ENCODE results near the gene CXorf49.

Gene CXorf49

GRCh38 chrX:71665747-71666146 lies 52.3 kb downstream of the CXorf49 start:
- no peak for ATAC-seq
- TF ChIP-seq ISL1 (CRISPR knock-in tag; IDR thresholded peaks at IDR 0.05) (no peak), POU6F1 (CRISPR knock-in tag; IDR thresholded peaks at IDR 0.05; ENCODE audit: borderline replicate concordance, low read depth) (no peak), GLIS3 (CRISPR knock-in tag; IDR thresholded peaks at IDR 0.05) (no peak), ZNF70 (CRISPR knock-in tag; IDR thresholded peaks at IDR 0.05) (no peak), CSDC2 (CRISPR knock-in tag; IDR thresholded peaks at IDR 0.05) (no peak)

- TF ChIP-seq ZC3H10 (CRISPR knock-in tag; IDR thresholded peaks at IDR 0.05) (no peak), TOX (CRISPR knock-in tag; IDR thresholded peaks at IDR 0.05; ENCODE audit: borderline replicate concordance) (no peak), ZNF8 (CRISPR knock-in tag; IDR thresholded peaks at IDR 0.05) (no peak), POU6F1 (CRISPR knock-in tag; IDR thresholded peaks at IDR 0.05; ENCODE audit: borderline replicate concordance, low read depth) (no peak), ZNF70 (CRISPR knock-in tag; IDR thresholded peaks at IDR 0.05) (no peak)
- no peak for ATAC-seq
Measured at GRCh38 chrX:71664889-71665491, 53.1 kb downstream of the CXorf49 start.
